Kidney tubule cell (primary cell): Measurements from ENCODE around the gene SMPD4.
"Not testable (repeated sequence)": the region's sequence is repeated elsewhere in the genome, so short reads cannot be mapped to it uniquely, and the experiment has no call there.

ENCODE experiments used
- DNase-seq: peaks from one replicate; pipeline ENCODE4 v3.0.0-alpha.2; 2018; ENCODE audit warnings: low spot score

The SMPD4 gene

GRCh38 chr2:130186391-130186790 lies 5.0 kb upstream of the SMPD4 start:
- DNase-seq = peak; percentile 24

GRCh38 chr2:130185896-130186295 lies 4.5 kb upstream of the SMPD4 start:
- no peak for DNase-seq

GRCh38 chr2:130185436-130185835 lies 4.0 kb upstream of the SMPD4 start:
- DNase-seq = no peak

- no peak for DNase-seq
Measured at GRCh38 chr2:130183512-130184373, 2.3 kb upstream of the SMPD4 start.

GRCh38 chr2:130182826-130183511 lies 1.6 kb upstream of the SMPD4 start:
- peak; percentile 21 for DNase-seq

- peak; percentile 89 for DNase-seq
Measured at GRCh38 chr2:130181880-130182682, 679 bp upstream of the SMPD4 start, which contains the start of gene MZT2B. Gene MZT2B (plus strand): TSS chr2:130182262. CDS start chr2:130182283, 21 bp downstream.

- DNase-seq = peak; percentile 40
Measured at GRCh38 chr2:130180404-130181324, 738 bp downstream of the SMPD4 start.

GRCh38 chr2:130174866-130175265 lies 6.5 kb downstream of the SMPD4 start:
- not testable (repeated sequence) for DNase-seq

GRCh38 chr2:130169896-130170295 lies 11.5 kb downstream of the SMPD4 start:
- DNase-seq = no peak

- DNase-seq = not testable (repeated sequence)
Measured at GRCh38 chr2:130169163-130169562, 12.2 kb downstream of the SMPD4 start.

GRCh38 chr2:130166611-130167010 lies 14.8 kb downstream of the SMPD4 start:
- DNase-seq = not testable (repeated sequence)

GRCh38 chr2:130165293-130166016 lies 15.9 kb downstream of the SMPD4 start:
- DNase-seq = no peak

GRCh38 chr2:130162968-130163367 lies 18.4 kb downstream of the SMPD4 start:
- no peak for DNase-seq

- DNase-seq = not testable (repeated sequence)
Measured at GRCh38 chr2:130162486-130162885, 18.9 kb downstream of the SMPD4 start.

- not testable (repeated sequence) for DNase-seq
Measured at GRCh38 chr2:130160838-130161705, 20.3 kb downstream of the SMPD4 start.

GRCh38 chr2:130160131-130160530 lies 21.3 kb downstream of the SMPD4 start:
- peak; percentile 23 for DNase-seq

GRCh38 chr2:130159376-130159775 lies 22.0 kb downstream of the SMPD4 start:
- not testable (repeated sequence) for DNase-seq

- no peak for DNase-seq
Measured at GRCh38 chr2:130158631-130159030, 22.8 kb downstream of the SMPD4 start.

GRCh38 chr2:130157825-130158514 lies 23.4 kb downstream of the SMPD4 start:
- DNase-seq = not testable (repeated sequence)
